ENCODE results near the gene CNOT11.
"Not testable (repeated sequence)": the region's sequence is repeated elsewhere in the genome, so short reads cannot be mapped to it uniquely, and the experiment has no call there.

The CNOT11 gene

GRCh38 chr2:101230541-101231001 is 22.1 kb upstream of the CNOT11 start:
- no peak overlapping the region for H3K4me3 ChIP-seq (replicated peaks; ENCODE audit: low read depth, low read length)
- peak; percentile 39 for DNase-seq (ENCODE audit: low read depth)
- no peak for TF ChIP-seq CTCF (IDR thresholded peaks at IDR 0.05; ENCODE audit: low read length, missing control alignments)

GRCh38 chr2:101231240-101231639 is 21.4 kb upstream of the CNOT11 start:
- DNase-seq (ENCODE audit: low read depth): no peak
- no peak overlapping the region for H3K4me3 ChIP-seq (replicated peaks; ENCODE audit: low read depth, low read length)
- no peak for TF ChIP-seq CTCF (IDR thresholded peaks at IDR 0.05; ENCODE audit: low read length, missing control alignments)

- no peak overlapping the region for H3K4me3 ChIP-seq (replicated peaks; ENCODE audit: low read depth, low read length)
- TF ChIP-seq CTCF (IDR thresholded peaks at IDR 0.05; ENCODE audit: low read length, missing control alignments): no peak
- DNase-seq (ENCODE audit: low read depth): no peak
Measured at GRCh38 chr2:101231937-101232730, 20.6 kb upstream of the CNOT11 start.

- TF ChIP-seq CTCF (IDR thresholded peaks at IDR 0.05; ENCODE audit: low read length, missing control alignments): no peak
- DNase-seq (ENCODE audit: low read depth): no peak
- no peak overlapping the region for H3K4me3 ChIP-seq (replicated peaks; ENCODE audit: low read depth, low read length)
Measured at GRCh38 chr2:101232770-101233169, 19.9 kb upstream of the CNOT11 start.

GRCh38 chr2:101234169-101234938 is 18.3 kb upstream of the CNOT11 start:
- H3K4me3 ChIP-seq (replicated peaks; ENCODE audit: low read depth, low read length): no peak overlapping the region
- no peak for DNase-seq (ENCODE audit: low read depth)
- TF ChIP-seq CTCF (IDR thresholded peaks at IDR 0.05; ENCODE audit: low read length, missing control alignments): no peak

GRCh38 chr2:101235956-101236355 is 16.7 kb upstream of the CNOT11 start:
- H3K4me3 ChIP-seq (replicated peaks; ENCODE audit: low read depth, low read length); DNase-seq (ENCODE audit: low read depth): not testable (repeated sequence)

- H3K4me3 ChIP-seq (replicated peaks; ENCODE audit: low read depth, low read length): not testable (repeated sequence)
- DNase-seq (ENCODE audit: low read depth): peak; percentile 31
Measured at GRCh38 chr2:101237944-101238343, 14.7 kb upstream of the CNOT11 start.
